ENCODE results near the gene TMTC1.

The TMTC1 gene

GRCh38 chr12:29518407-29518806 lies 265.3 kb downstream of the TMTC1 start:
- Histone ChIP-seq H3K36me3 (ENCODE audit: insufficient read depth, low read length) (no peaks in the 10 kb centered on the region), H2AFZ (ENCODE audit: low read depth, low read length) (no peak overlapping the region), H3K4me1 (ENCODE audit: insufficient read depth, low read length) (peaks cover 7% of the 10 kb centered on the region), H3K27me3 (ENCODE audit: insufficient read depth, low read length) (no peaks in the 10 kb centered on the region), H3K9me3 (ENCODE audit: low read length) (no peaks in the 10 kb centered on the region), H3K4me3 (ENCODE audit: low read length) (no peak overlapping the region)

GRCh38 chr12:29517264-29517663 lies 266.5 kb downstream of the TMTC1 start:
- Histone ChIP-seq H3K4me1 (ENCODE audit: insufficient read depth, low read length) (peaks cover 7% of the 10 kb centered on the region), H3K36me3 (ENCODE audit: insufficient read depth, low read length) (no peaks in the 10 kb centered on the region), H3K9me3 (ENCODE audit: low read length) (no peaks in the 10 kb centered on the region), H3K4me3 (ENCODE audit: low read length) (no peak overlapping the region), H2AFZ (ENCODE audit: low read depth, low read length) (no peak overlapping the region), H3K27me3 (ENCODE audit: insufficient read depth, low read length) (no peaks in the 10 kb centered on the region)

- H3K9me3 ChIP-seq (ENCODE audit: low read length) = no peaks in the 10 kb centered on the region
- H2AFZ ChIP-seq (ENCODE audit: low read depth, low read length) = peak overlapping the region; percentile 10
- H3K4me1 ChIP-seq (ENCODE audit: insufficient read depth, low read length) = peaks cover 7% of the 10 kb centered on the region
- H3K27me3 ChIP-seq (ENCODE audit: insufficient read depth, low read length) = no peaks in the 10 kb centered on the region
- H3K4me3 ChIP-seq (ENCODE audit: low read length) = no peak overlapping the region
- H3K36me3 ChIP-seq (ENCODE audit: insufficient read depth, low read length) = no peaks in the 10 kb centered on the region
Observed at GRCh38 chr12:29516431-29516875, 267.3 kb downstream of the TMTC1 start.

- H2AFZ ChIP-seq (ENCODE audit: low read depth, low read length) = no peak overlapping the region
- H3K27me3 ChIP-seq (ENCODE audit: insufficient read depth, low read length) = no peaks in the 10 kb centered on the region
- no peaks in the 10 kb centered on the region for H3K9me3 ChIP-seq (ENCODE audit: low read length)
- no peaks in the 10 kb centered on the region for H3K36me3 ChIP-seq (ENCODE audit: insufficient read depth, low read length)
- H3K4me3 ChIP-seq (ENCODE audit: low read length) = no peak overlapping the region
- no peaks in the 10 kb centered on the region for H3K4me1 ChIP-seq (ENCODE audit: insufficient read depth, low read length)
Observed at GRCh38 chr12:29510591-29511185, 273.1 kb downstream of the TMTC1 start.

GRCh38 chr12:29509503-29509902 lies 274.2 kb downstream of the TMTC1 start:
- Histone ChIP-seq H2AFZ (ENCODE audit: low read depth, low read length) (no peak overlapping the region), H3K4me1 (ENCODE audit: insufficient read depth, low read length) (no peaks in the 10 kb centered on the region), H3K4me3 (ENCODE audit: low read length) (no peak overlapping the region), H3K9me3 (ENCODE audit: low read length) (no peaks in the 10 kb centered on the region), H3K27me3 (ENCODE audit: insufficient read depth, low read length) (no peaks in the 10 kb centered on the region), H3K36me3 (ENCODE audit: insufficient read depth, low read length) (no peaks in the 10 kb centered on the region)

DNA sequence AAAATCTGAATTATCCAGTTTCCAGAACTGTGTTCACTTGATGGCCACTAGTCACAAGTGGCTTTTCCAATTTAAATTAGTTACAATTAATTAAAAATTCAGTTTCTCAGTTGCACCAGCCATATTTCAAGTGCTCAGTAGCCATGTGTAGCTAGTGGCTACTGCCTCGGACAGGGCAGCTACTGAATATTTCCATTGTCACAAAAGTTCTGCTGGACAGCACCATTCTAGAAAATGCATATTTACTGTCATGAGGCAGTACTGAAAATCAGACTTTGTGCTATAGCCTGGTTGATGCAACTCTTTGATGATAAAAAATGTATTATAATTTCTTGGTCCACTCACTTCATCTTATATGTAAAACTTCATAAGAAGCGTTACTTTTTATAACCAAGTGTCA lies 274.8 kb downstream of the TMTC1 start:
- Histone ChIP-seq H3K4me1 (ENCODE audit: insufficient read depth, low read length) (no peaks in the 10 kb centered on the region), H2AFZ (ENCODE audit: low read depth, low read length) (no peak overlapping the region), H3K9me3 (ENCODE audit: low read length) (no peaks in the 10 kb centered on the region), H3K27me3 (ENCODE audit: insufficient read depth, low read length) (no peaks in the 10 kb centered on the region), H3K36me3 (ENCODE audit: insufficient read depth, low read length) (no peaks in the 10 kb centered on the region), H3K4me3 (ENCODE audit: low read length) (no peak overlapping the region)

DNA sequence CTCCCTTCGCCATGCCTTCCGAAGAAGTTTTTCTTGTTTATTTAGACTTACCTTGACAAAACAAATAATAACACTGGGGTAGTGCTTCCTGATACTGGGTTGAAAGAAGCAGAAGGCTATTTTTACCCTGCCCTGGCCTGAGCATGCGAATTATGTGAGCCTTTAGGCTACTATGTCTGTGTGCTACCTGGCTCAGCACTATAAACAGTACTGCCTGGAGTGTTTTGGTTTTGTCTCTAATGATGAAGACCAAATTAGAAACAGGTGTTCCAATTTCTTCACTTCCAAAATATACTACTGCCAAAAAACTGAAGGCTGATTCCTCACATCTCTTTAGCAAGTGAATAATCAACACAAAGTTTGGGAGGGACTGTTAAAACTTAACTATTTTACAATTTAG lies 278.6 kb downstream of the TMTC1 start:
- no peaks in the 10 kb centered on the region for H3K9me3 ChIP-seq (ENCODE audit: low read length)
- no peaks in the 10 kb centered on the region for H3K36me3 ChIP-seq (ENCODE audit: insufficient read depth, low read length)
- no peaks in the 10 kb centered on the region for H3K27me3 ChIP-seq (ENCODE audit: insufficient read depth, low read length)
- no peak overlapping the region for H3K4me3 ChIP-seq (ENCODE audit: low read length)
- H3K4me1 ChIP-seq (ENCODE audit: insufficient read depth, low read length) = no peaks in the 10 kb centered on the region
- H2AFZ ChIP-seq (ENCODE audit: low read depth, low read length) = no peak overlapping the region

- no peaks in the 10 kb centered on the region for H3K27me3 ChIP-seq (ENCODE audit: insufficient read depth, low read length)
- H2AFZ ChIP-seq (ENCODE audit: low read depth, low read length) = no peak overlapping the region
- H3K4me3 ChIP-seq (ENCODE audit: low read length) = no peak overlapping the region
- H3K4me1 ChIP-seq (ENCODE audit: insufficient read depth, low read length) = no peaks in the 10 kb centered on the region
- H3K36me3 ChIP-seq (ENCODE audit: insufficient read depth, low read length) = no peaks in the 10 kb centered on the region
- H3K9me3 ChIP-seq (ENCODE audit: low read length) = no peaks in the 10 kb centered on the region
Observed at GRCh38 chr12:29503283-29503682, 280.5 kb downstream of the TMTC1 start.

- Histone ChIP-seq H3K9me3 (ENCODE audit: low read length) (no peaks in the 10 kb centered on the region), H3K27me3 (ENCODE audit: insufficient read depth, low read length) (no peaks in the 10 kb centered on the region), H3K4me3 (ENCODE audit: low read length) (no peak overlapping the region), H3K4me1 (ENCODE audit: insufficient read depth, low read length) (no peaks in the 10 kb centered on the region), H2AFZ (ENCODE audit: low read depth, low read length) (no peak overlapping the region), H3K36me3 (ENCODE audit: insufficient read depth, low read length) (no peaks in the 10 kb centered on the region)
Observed at GRCh38 chr12:29499235-29499634, 284.5 kb downstream of the TMTC1 start.

DNA sequence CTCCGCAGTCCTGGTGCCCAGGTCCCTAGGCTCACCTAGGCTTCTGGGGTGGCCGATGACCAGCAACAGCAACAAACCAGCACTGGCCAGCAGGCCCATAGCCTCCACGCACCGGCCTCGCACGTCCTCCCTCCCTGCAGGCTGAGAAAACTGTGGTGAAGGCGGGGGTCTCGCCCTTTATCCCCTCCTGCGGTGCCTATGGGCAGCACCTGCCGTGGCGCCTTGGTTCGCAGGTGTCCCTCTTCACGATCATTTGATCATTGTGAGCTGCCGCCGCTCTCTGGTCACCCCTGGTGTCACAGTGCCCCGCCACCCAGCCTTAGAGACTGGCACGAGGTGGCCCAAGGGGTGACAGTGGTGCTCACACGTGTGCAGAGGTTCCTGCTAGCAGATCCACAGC lies 286.2 kb downstream of the TMTC1 start, which contains the start of gene OVCH1:
Gene OVCH1, minus strand, starts transcription at position 99 of the 400 bp plus-strand sequence. Its CDS starts 0 bp downstream, at position 99.
- H2AFZ ChIP-seq (ENCODE audit: low read depth, low read length) = no peak within 1 kb of the TSS
- no peaks in the 10 kb centered on the region for H3K4me1 ChIP-seq (ENCODE audit: insufficient read depth, low read length)

DNA sequence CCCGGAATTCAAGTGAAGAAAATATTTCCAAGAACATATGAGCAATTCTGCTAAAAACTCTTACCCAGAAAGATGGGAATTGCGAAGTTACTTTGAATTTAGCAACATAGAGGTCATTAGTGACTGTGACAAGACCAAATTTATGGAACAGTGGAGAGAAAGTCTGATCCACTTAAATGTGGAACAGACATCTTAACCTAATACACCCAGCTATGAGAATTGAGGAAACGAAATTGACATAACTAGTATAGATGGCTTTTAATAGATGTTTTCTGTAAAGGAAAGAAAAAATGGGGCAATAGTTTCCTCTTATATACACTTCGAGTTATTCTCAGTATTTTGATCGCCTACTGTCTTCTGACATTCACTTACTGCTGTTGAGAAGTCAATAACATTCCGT lies 290.9 kb downstream of the TMTC1 start:
- Histone ChIP-seq H3K27me3 (ENCODE audit: insufficient read depth, low read length) (no peaks in the 10 kb centered on the region), H3K36me3 (ENCODE audit: insufficient read depth, low read length) (no peaks in the 10 kb centered on the region), H2AFZ (ENCODE audit: low read depth, low read length) (no peak overlapping the region), H3K4me1 (ENCODE audit: insufficient read depth, low read length) (no peaks in the 10 kb centered on the region), H3K9me3 (ENCODE audit: low read length) (no peaks in the 10 kb centered on the region), H3K4me3 (ENCODE audit: low read length) (no peak overlapping the region)

More for the DNA sequence above, 286.2 kb downstream of the TMTC1 start, which contains the start of gene OVCH1:
- Histone ChIP-seq H3K36me3 (ENCODE audit: insufficient read depth, low read length) (no peaks in the 10 kb centered on the region), H3K4me3 (ENCODE audit: low read length) (no peak within 1 kb of the TSS), H3K27me3 (ENCODE audit: insufficient read depth, low read length) (no peaks in the 10 kb centered on the region), H3K9me3 (ENCODE audit: low read length) (no peaks in the 10 kb centered on the region)

DNA sequence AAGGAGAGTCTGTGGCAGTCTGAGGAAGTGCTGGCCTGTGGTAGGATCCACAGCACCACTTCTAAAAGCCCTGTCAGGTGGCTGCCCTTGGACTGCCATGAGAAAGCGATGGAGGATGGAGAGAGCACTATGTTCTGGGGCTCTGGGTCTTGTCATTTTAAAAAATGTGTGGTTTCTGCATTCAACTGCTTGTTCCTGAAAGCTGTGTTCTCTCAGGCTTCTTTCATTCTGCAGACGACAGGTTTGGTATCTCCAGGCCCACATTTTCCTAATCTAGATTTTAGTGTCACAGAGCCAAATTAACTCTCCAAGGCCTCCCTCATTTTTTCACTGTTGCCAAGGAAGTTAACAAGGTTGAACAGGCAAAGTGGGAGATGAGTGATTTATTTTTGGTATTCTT lies 296.8 kb downstream of the TMTC1 start:
- Histone ChIP-seq H3K27me3 (ENCODE audit: insufficient read depth, low read length) (no peaks in the 10 kb centered on the region), H3K4me3 (ENCODE audit: low read length) (no peak overlapping the region), H2AFZ (ENCODE audit: low read depth, low read length) (no peak overlapping the region), H3K9me3 (ENCODE audit: low read length) (no peaks in the 10 kb centered on the region), H3K4me1 (ENCODE audit: insufficient read depth, low read length) (no peaks in the 10 kb centered on the region), H3K36me3 (ENCODE audit: insufficient read depth, low read length) (no peaks in the 10 kb centered on the region)

GRCh38 chr12:29463198-29463597 lies 320.5 kb downstream of the TMTC1 start:
- H3K9me3 ChIP-seq (ENCODE audit: low read length) = no peaks in the 10 kb centered on the region
- H3K4me3 ChIP-seq (ENCODE audit: low read length) = no peak overlapping the region
- no peaks in the 10 kb centered on the region for H3K27me3 ChIP-seq (ENCODE audit: insufficient read depth, low read length)
- no peaks in the 10 kb centered on the region for H3K4me1 ChIP-seq (ENCODE audit: insufficient read depth, low read length)
- H2AFZ ChIP-seq (ENCODE audit: low read depth, low read length) = no peak overlapping the region
- no peaks in the 10 kb centered on the region for H3K36me3 ChIP-seq (ENCODE audit: insufficient read depth, low read length)

GRCh38 chr12:29460082-29460481 lies 323.7 kb downstream of the TMTC1 start:
- Histone ChIP-seq H3K4me1 (ENCODE audit: insufficient read depth, low read length) (no peaks in the 10 kb centered on the region), H3K36me3 (ENCODE audit: insufficient read depth, low read length) (no peaks in the 10 kb centered on the region), H3K9me3 (ENCODE audit: low read length) (no peaks in the 10 kb centered on the region), H3K4me3 (ENCODE audit: low read length) (no peak overlapping the region), H2AFZ (ENCODE audit: low read depth, low read length) (no peak overlapping the region), H3K27me3 (ENCODE audit: insufficient read depth, low read length) (no peaks in the 10 kb centered on the region)

Measured in neuron (in vitro differentiated cells).